SU-DHL-6 (cell line): ENCODE results near the gene BTNL2.

ENCODE experiments used
- EZH2phosphoT487 ChIP-seq: fragments of 200-600 bp; sonication (generic), shearing (Covaris generic); conservative IDR thresholded peaks from 2 replicates; pipeline ENCODE4 v1.6.1; 2018; ENCODE audit warnings: mild to moderate bottlenecking, antibody characterized with exemption, low read length, moderate library complexity, mixed read lengths
- TF ChIP-seq, protein P1 (sequence below): fragments of 200-600 bp; sonication (generic); IDR thresholded peaks from one replicate; pipeline ENCODE4 v1.5.1; 2017; ENCODE audit warnings: antibody characterized with exemption, mild to moderate bottlenecking, low read length, moderate library complexity; ENCODE audit not compliant: insufficient read depth, poor library complexity, severe bottlenecking

- TF ChIP-seq, protein P1, sequence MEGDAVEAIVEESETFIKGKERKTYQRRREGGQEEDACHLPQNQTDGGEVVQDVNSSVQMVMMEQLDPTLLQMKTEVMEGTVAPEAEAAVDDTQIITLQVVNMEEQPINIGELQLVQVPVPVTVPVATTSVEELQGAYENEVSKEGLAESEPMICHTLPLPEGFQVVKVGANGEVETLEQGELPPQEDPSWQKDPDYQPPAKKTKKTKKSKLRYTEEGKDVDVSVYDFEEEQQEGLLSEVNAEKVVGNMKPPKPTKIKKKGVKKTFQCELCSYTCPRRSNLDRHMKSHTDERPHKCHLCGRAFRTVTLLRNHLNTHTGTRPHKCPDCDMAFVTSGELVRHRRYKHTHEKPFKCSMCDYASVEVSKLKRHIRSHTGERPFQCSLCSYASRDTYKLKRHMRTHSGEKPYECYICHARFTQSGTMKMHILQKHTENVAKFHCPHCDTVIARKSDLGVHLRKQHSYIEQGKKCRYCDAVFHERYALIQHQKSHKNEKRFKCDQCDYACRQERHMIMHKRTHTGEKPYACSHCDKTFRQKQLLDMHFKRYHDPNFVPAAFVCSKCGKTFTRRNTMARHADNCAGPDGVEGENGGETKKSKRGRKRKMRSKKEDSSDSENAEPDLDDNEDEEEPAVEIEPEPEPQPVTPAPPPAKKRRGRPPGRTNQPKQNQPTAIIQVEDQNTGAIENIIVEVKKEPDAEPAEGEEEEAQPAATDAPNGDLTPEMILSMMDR: no peak
- no peak for TF ChIP-seq EZH2phosphoT487
These were observed 32.7 kb upstream of the BTNL2 start, which contains the start of gene HLA-DRA for GRCh38 chr6:32439602-32440214.
